Activated CD4-positive, alpha-beta T cell treated with anti-CD3 and anti-CD28 coated beads, Interleukin-2, amount 50 U/mL, for 24 hours (primary cell): ENCODE data around the gene DOCK1.
"Not testable (repeated sequence)": the region's sequence is repeated elsewhere in the genome, so short reads cannot be mapped to it uniquely, and the experiment has no call there.

Experiments
- DNase-seq, 2 donors: peaks; one replicate each; pipeline ENCODE4 v3.0.0-alpha.2; 2020; ENCODE audit warnings: low read depth in 1 of 2, low spot score in 1 of 2

DOCK1 gene

GRCh38 chr10:126902157-126902556, 3.1 kb upstream of the DOCK1 start:
- DNase-seq, result no peak

GRCh38 chr10:126903656-126904360, 1.4 kb upstream of the DOCK1 start:
- DNase-seq, result no peak

- no peak for DNase-seq
These were observed 761 bp upstream of the DOCK1 start for GRCh38 chr10:126904516-126904817.

- no peak for DNase-seq
These were observed 812 bp downstream of the DOCK1 start for GRCh38 chr10:126905776-126906703.

- DNase-seq, result no peak
These were observed 1.6 kb downstream of the DOCK1 start for GRCh38 chr10:126906704-126907422.

GRCh38 chr10:126907423-126907970, 2.3 kb downstream of the DOCK1 start:
- DNase-seq, result no peak

- no peak for DNase-seq
These were observed 3.0 kb downstream of the DOCK1 start for GRCh38 chr10:126908225-126908624.

GRCh38 chr10:126908729-126909128, 3.5 kb downstream of the DOCK1 start:
- DNase-seq, result no peak

- DNase-seq, result no peak
These were observed 3.9 kb downstream of the DOCK1 start for GRCh38 chr10:126909147-126909546.

- no peak for DNase-seq
These were observed 5.0 kb downstream of the DOCK1 start for GRCh38 chr10:126910196-126910595.

- DNase-seq, result no peak
These were observed 5.6 kb downstream of the DOCK1 start for GRCh38 chr10:126910798-126911197.

- DNase-seq, result no peak
These were observed 6.1 kb downstream of the DOCK1 start for GRCh38 chr10:126911301-126911700.

GRCh38 chr10:126913316-126913715, 8.1 kb downstream of the DOCK1 start:
- no peak for DNase-seq

- no peak for DNase-seq
These were observed 9.3 kb downstream of the DOCK1 start for GRCh38 chr10:126914561-126914960.

GRCh38 chr10:126916952-126917351, 11.7 kb downstream of the DOCK1 start:
- not testable (repeated sequence) for DNase-seq

GRCh38 chr10:126917375-126917774, 12.1 kb downstream of the DOCK1 start:
- no peak for DNase-seq

- DNase-seq, result no peak
These were observed 13.0 kb downstream of the DOCK1 start for GRCh38 chr10:126917975-126918908.

GRCh38 chr10:126919426-126919825, 14.2 kb downstream of the DOCK1 start:
- DNase-seq, result no peak

- DNase-seq, result no peak
These were observed 15.9 kb downstream of the DOCK1 start for GRCh38 chr10:126921162-126921561.

GRCh38 chr10:126921974-126922525, 16.8 kb downstream of the DOCK1 start:
- no peak for DNase-seq
